ENCODE measurements around the gene TCF4. TPM values are rescaled to one million over a fixed set of nuclear protein-coding genes. Genes with fewer than 3 reads are reported as not detected.

Gene TCF4
- total and polyA plus RNA-seq, 2 donors (not counting 3 experiments of a cell fraction or from before 2014, with no cell fraction given) = 183 to 390 TPM

DNA sequence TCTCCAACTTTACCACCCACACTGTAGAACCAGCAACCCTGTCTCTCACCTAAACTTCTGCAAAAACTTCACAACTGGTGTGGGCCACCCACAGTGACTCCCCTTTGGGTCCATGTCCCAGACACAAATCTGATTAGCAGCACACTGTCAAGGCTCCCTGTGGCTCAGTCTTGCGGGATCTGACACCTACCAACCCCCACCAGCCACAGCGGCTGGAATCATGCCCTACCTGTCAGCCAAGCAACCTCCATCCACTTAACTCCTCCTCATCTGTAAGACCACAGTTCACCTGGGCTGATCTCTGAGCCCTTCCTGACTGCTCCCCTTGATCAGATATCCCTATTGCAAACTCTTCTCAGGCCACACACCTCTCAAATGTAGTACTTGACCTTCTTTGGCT is 14.6 kb downstream of the TCF4 start:
- ChIA-PET POLR2A (no interaction called here), CTCF (interaction anchor here (0.6 to 1.5 kb wide), 3 partner anchors 9 to 358 kb away, joined by 3 to 4 read pairs (median 3); no protein-coding TSS in a partner anchor)
- TF ChIP-seq MAX (IDR thresholded peaks at IDR 0.05; ENCODE audit: insufficient read depth, insufficient read length) (no peak), MYC (IDR thresholded peaks at IDR 0.05; ENCODE audit: low read depth, low read length) (no peak), POLR2A (IDR thresholded peaks at IDR 0.05; ENCODE audit: low read depth, low read length) (no peak), JUN (IDR thresholded peaks at IDR 0.05; ENCODE audit: borderline replicate concordance, insufficient read depth, insufficient read length, low read depth) (no peak), POLR2AphosphoS5 (IDR thresholded peaks at IDR 0.05; ENCODE audit: insufficient read depth, low read depth, low read length) (no peak), EZH2 (IDR thresholded peaks at IDR 0.05; ENCODE audit: borderline replicate concordance, low read depth, low read length, severe bottlenecking) (no peak)
- TF ChIP-seq, protein P1, sequence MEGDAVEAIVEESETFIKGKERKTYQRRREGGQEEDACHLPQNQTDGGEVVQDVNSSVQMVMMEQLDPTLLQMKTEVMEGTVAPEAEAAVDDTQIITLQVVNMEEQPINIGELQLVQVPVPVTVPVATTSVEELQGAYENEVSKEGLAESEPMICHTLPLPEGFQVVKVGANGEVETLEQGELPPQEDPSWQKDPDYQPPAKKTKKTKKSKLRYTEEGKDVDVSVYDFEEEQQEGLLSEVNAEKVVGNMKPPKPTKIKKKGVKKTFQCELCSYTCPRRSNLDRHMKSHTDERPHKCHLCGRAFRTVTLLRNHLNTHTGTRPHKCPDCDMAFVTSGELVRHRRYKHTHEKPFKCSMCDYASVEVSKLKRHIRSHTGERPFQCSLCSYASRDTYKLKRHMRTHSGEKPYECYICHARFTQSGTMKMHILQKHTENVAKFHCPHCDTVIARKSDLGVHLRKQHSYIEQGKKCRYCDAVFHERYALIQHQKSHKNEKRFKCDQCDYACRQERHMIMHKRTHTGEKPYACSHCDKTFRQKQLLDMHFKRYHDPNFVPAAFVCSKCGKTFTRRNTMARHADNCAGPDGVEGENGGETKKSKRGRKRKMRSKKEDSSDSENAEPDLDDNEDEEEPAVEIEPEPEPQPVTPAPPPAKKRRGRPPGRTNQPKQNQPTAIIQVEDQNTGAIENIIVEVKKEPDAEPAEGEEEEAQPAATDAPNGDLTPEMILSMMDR (IDR thresholded peaks at IDR 0.05; ENCODE audit: extremely low read depth in 1 of 2, insufficient read depth in 1 of 2, low read depth in 1 of 2, low read length in 2 of 2) = no peak
- Histone ChIP-seq H3K27me3 (ENCODE audit: control insufficient read depth in 2 of 2, insufficient read depth in 2 of 2, low read length in 2 of 2) (no peaks in the 10 kb centered on the region), H3K9ac (replicated peaks; ENCODE audit: extremely low read depth, insufficient read depth, low read length) (no peak overlapping the region), H3K27ac (ENCODE audit: insufficient read depth, low read depth, low read length) (no peak overlapping the region), H3K36me3 (ENCODE audit: control insufficient read depth in 2 of 2, extremely low read depth in 1 of 2, insufficient read depth in 2 of 2, low read length in 2 of 2) (peaks cover 3 to 4% of the 10 kb centered on the region in 2 experiments), H4K20me1 (replicated peaks; ENCODE audit: control insufficient read depth, extremely low read depth, insufficient read depth, low read length) (peaks cover 8% of the 10 kb centered on the region), H3K9me1 (replicated peaks; ENCODE audit: control insufficient read depth, extremely low read depth, insufficient read depth, low read length) (no peaks in the 10 kb centered on the region), H3K4me3 (replicated peaks in 1 of 3; ENCODE audit: insufficient read depth in 1 of 3, low read depth in 1 of 3, low read length in 3 of 3) (no peak overlapping the region), H3K4me2 (ENCODE audit: insufficient read depth, low read length) (no peak overlapping the region), H3K9me3 (replicated peaks; ENCODE audit: control insufficient read depth, insufficient read depth, low read length) (no peaks in the 10 kb centered on the region), H3K4me1 (ENCODE audit: control insufficient read depth, extremely low read depth, insufficient read depth, low read length) (no peaks in the 10 kb centered on the region), H3K79me2 (ENCODE audit: control insufficient read depth, insufficient read depth, low read length) (peaks cover 58% of the 10 kb centered on the region), H2AFZ (ENCODE audit: low read depth, low read length) (no peak overlapping the region)
- dilution Hi-C loops (cut with MboI; ENCODE audit: extremely low pct_ligation_motif_present, low sequenced_read_pairs) = no loop called here
- DNase-seq (ENCODE audit: low read depth, low spot score) (no peak), FAIRE-seq (no peak)
- no TSS peak for BruUV-seq (replicated peaks)
- intact Hi-C loops (cut with micrococcal nuclease) = no loop called here
